ENCODE measurements around the gene LRRC15. TPM values are rescaled to one million over a fixed set of nuclear protein-coding genes. Genes with fewer than 3 reads are reported as not detected.
A peak's percentile ranks its signal among the peaks of the same experiment; 100 is the strongest.

The LRRC15 gene
- total and polyA plus RNA-seq, 2 experiments from 2014 or later, result 0.05 to 0.14 TPM

DNA sequence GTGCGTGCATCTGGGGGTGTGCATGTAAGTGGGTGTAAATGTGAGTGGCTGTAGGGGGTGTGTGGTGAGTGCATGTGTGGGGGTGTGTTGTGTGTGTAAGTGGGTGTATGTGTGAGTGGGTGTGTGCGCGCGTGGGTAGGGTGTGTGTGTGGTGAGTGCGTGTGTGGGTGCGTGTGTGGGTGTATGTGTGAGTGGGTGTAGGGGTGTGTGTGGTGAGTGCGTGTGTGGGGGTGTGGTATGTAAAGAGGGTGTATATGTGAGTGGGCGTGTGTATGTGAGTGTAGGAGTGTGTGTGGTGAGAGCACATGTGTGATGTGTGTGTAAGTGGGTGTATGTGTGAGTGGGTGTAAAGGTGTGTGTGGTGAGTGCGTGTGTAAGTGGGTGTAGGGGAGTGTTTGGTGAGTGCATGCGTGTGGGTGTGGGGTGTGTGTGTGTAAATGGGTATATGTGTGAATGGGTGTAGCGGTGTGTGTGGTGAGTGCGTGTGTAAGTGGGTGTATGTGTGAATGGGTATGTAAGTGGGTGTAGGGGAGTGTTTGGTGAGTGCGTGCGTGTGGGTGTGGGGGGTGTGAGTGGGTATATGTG lies 17.5 kb downstream of the LRRC15 start (continued):
- TF ChIP-seq, protein P1, sequence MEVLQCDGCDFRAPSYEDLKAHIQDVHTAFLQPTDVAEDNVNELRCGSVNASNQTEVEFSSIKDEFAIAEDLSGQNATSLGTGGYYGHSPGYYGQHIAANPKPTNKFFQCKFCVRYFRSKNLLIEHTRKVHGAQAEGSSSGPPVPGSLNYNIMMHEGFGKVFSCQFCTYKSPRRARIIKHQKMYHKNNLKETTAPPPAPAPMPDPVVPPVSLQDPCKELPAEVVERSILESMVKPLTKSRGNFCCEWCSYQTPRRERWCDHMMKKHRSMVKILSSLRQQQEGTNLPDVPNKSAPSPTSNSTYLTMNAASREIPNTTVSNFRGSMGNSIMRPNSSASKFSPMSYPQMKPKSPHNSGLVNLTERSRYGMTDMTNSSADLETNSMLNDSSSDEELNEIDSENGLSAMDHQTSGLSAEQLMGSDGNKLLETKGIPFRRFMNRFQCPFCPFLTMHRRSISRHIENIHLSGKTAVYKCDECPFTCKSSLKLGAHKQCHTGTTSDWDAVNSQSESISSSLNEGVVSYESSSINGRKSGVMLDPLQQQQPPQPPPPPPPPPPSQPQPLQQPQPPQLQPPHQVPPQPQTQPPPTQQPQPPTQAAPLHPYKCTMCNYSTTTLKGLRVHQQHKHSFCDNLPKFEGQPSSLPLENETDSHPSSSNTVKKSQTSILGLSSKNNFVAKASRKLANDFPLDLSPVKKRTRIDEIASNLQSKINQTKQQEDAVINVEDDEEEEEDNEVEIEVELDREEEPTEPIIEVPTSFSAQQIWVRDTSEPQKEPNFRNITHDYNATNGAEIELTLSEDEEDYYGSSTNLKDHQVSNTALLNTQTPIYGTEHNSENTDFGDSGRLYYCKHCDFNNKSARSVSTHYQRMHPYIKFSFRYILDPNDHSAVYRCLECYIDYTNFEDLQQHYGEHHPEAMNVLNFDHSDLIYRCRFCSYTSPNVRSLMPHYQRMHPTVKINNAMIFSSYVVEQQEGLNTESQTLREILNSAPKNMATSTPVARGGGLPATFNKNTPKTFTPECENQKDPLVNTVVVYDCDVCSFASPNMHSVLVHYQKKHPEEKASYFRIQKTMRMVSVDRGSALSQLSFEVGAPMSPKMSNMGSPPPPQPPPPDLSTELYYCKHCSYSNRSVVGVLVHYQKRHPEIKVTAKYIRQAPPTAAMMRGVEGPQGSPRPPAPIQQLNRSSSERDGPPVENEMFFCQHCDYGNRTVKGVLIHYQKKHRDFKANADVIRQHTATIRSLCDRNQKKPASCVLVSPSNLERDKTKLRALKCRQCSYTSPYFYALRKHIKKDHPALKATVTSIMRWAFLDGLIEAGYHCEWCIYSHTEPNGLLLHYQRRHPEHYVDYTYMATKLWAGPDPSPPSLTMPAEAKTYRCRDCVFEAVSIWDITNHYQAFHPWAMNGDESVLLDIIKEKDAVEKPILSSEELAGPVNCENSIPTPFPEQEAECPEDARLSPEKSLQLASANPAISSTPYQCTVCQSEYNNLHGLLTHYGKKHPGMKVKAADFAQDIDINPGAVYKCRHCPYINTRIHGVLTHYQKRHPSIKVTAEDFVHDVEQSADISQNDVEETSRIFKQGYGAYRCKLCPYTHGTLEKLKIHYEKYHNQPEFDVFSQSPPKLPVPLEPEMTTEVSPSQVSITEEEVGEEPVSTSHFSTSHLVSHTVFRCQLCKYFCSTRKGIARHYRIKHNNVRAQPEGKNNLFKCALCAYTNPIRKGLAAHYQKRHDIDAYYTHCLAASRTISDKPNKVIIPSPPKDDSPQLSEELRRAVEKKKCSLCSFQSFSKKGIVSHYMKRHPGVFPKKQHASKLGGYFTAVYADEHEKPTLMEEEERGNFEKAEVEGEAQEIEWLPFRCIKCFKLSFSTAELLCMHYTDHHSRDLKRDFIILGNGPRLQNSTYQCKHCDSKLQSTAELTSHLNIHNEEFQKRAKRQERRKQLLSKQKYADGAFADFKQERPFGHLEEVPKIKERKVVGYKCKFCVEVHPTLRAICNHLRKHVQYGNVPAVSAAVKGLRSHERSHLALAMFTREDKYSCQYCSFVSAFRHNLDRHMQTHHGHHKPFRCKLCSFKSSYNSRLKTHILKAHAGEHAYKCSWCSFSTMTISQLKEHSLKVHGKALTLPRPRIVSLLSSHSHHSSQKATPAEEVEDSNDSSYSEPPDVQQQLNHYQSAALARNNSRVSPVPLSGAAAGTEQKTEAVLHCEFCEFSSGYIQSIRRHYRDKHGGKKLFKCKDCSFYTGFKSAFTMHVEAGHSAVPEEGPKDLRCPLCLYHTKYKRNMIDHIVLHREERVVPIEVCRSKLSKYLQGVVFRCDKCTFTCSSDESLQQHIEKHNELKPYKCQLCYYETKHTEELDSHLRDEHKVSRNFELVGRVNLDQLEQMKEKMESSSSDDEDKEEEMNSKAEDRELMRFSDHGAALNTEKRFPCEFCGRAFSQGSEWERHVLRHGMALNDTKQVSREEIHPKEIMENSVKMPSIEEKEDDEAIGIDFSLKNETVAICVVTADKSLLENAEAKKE (CRISPR knock-in tag; IDR thresholded peaks at IDR 0.05), result no peak
- no peak for TF ChIP-seq CREB1 (CRISPR knock-in tag; IDR thresholded peaks at IDR 0.05; ENCODE audit: low read depth)
- no peak for TF ChIP-seq STAT1 (IDR thresholded peaks at IDR 0.05; ENCODE audit: unreplicated experiment)
- no peak for TF ChIP-seq POLR2AphosphoS5 (IDR thresholded peaks at IDR 0.05; ENCODE audit: low read depth)

DNA sequence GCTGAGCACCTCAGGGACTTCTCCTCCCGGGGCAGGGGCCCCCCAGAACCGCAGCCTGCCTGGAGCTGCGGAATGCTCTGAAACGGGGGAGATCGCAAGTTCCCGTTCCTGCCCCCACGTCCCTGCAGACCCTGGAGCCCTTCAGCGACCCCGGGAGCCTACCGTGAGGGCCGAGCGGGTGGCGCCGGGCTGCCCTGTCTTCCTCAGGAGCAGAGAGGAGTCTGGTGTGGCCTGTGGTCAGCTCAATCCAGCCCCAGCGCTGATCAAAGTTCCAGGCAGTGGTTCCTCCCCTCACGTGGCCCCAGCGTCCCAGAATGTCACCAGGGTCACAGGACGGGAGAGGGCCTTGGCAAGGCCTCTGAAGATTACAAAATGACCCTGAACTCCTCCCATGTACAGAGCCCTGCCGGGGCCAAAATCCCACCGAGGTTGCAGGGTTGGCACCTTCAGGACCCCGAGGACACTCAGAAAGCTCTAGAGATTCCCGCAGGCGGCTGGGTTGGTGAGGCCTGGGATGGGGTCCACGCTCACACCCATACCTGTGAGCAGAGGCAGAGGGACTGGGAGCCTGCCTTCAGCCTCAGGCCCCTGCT lies 18.4 kb downstream of the LRRC15 start, which contains the start of gene CPN2:
Gene CPN2, minus strand, starts transcription at position 249 of the 593 bp plus-strand sequence. CDS start 8,626 bp downstream, outside the sequence.
- Histone ChIP-seq H2AFZ (peak within 1 kb of the TSS; percentile 74), H3K4me3 (no peak within 1 kb of the TSS), H3K9me2 (ENCODE audit: insufficient read depth) (no peaks in the 10 kb centered on the region), H3K36me3 (ENCODE audit: insufficient read depth) (no peaks in the 10 kb centered on the region), H3K4me1 (ENCODE audit: insufficient read depth) (no peaks in the 10 kb centered on the region), H4K20me1 (replicated peaks; ENCODE audit: insufficient read depth) (no peaks in the 10 kb centered on the region), H3K27me3 (ENCODE audit: insufficient read depth) (no peaks in the 10 kb centered on the region), H3F3A (replicated peaks; ENCODE audit: low read depth) (no peaks in the 10 kb centered on the region), H3K27ac (ENCODE audit: low read depth) (no peak within 1 kb of the TSS), H3K79me2 (replicated peaks; ENCODE audit: insufficient read depth) (no peaks in the 10 kb centered on the region), H3K4me2 (no peak within 1 kb of the TSS)
- no peak for DNase-seq (ENCODE audit: low spot score)
- Mint-ChIP-seq H3K27me3 (ENCODE audit: insufficient read depth, low read depth, poor library complexity) (peaks cover 4% of the 10 kb centered on the region), H3K9me3 (no peaks in the 10 kb centered on the region), H3K4me1 (no peaks in the 10 kb centered on the region; the same call in 2 of the 3 replicates), H3K4me3 (no peak within 1 kb of the TSS), H3K36me3 (ENCODE audit: low read depth) (no peaks in the 10 kb centered on the region), H3K27ac (no peak within 1 kb of the TSS)
- TF ChIP-seq, protein P1 (CRISPR knock-in tag; IDR thresholded peaks at IDR 0.05), result no peak
- TF ChIP-seq CREB1 (CRISPR knock-in tag; IDR thresholded peaks at IDR 0.05; ENCODE audit: low read depth) (no peak), NANOG (IDR thresholded peaks at IDR 0.05; ENCODE audit: borderline replicate concordance) (no peak), EZH2 (IDR thresholded peaks at IDR 0.05; ENCODE audit: low read depth, unreplicated experiment) (no peak)
- TF ChIP-seq, protein P2, sequence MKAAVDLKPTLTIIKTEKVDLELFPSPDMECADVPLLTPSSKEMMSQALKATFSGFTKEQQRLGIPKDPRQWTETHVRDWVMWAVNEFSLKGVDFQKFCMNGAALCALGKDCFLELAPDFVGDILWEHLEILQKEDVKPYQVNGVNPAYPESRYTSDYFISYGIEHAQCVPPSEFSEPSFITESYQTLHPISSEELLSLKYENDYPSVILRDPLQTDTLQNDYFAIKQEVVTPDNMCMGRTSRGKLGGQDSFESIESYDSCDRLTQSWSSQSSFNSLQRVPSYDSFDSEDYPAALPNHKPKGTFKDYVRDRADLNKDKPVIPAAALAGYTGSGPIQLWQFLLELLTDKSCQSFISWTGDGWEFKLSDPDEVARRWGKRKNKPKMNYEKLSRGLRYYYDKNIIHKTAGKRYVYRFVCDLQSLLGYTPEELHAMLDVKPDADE (IDR thresholded peaks at IDR 0.05), result no peak
- peak; percentile 57 for ATAC-seq
